AG04450 (cell line): Measurements from ENCODE around the gene TEKT3. TPM values are rescaled to one million over a fixed set of nuclear protein-coding genes. Genes with fewer than 3 reads are reported as not detected.
A peak's percentile ranks its signal among the peaks of the same experiment; 100 is the strongest.

Source experiments
- CTCF ChIA-PET: fragments of 300-600, 350-600 bp; formaldehyde crosslinking; extraction: SDS; loops from one replicate; lab custom pipeline; 2022; ENCODE audit warnings: antibody characterized with exemption, inconsistent platforms; lab: Charles Lee
- POLR2A ChIA-PET: fragments of 350-600 bp; formaldehyde crosslinking; extraction: SDS; loops from one replicate; lab custom pipeline; 2021; ENCODE audit warnings: antibody characterized with exemption, inconsistent platforms; lab: Yijun Ruan, JAX
- DNase-seq: peaks from one replicate; pipeline ENCODE4 v3.0.0-alpha.2; 2011; ENCODE audit warnings: low read depth, low spot score
- H3K27ac ChIP-seq: one replicate; pipeline ENCODE4 v1.5.1; 2012; ENCODE audit warnings: low read depth, low read length, control low read depth
- H3K27me3 ChIP-seq: one replicate; pipeline ENCODE4 v1.6.0; 2012; ENCODE audit warnings: low read length; ENCODE audit not compliant: control insufficient read depth, insufficient read depth
- H3K4me3 ChIP-seq: 2 replicates; pipeline ENCODE4 v1.5.1; 2011; ENCODE audit warnings: mild to moderate bottlenecking, low read depth, low read length, control low read depth
- H3K9me3 ChIP-seq: 2 replicates; pipeline ENCODE4 v1.5.1; 2012; ENCODE audit warnings: low read length; ENCODE audit not compliant: control insufficient read depth, insufficient read depth
- polyA plus RNA-seq: library from polyadenylated mRNA; depleted of rRNA; stranded (reverse); fragments of >200 nt; gene quantifications from 2 replicates; pipeline ENCODE4 v1.2.3, GENCODE V29; 2011
- TF ChIP-seq, protein P1 (sequence below): IDR thresholded peaks from 2 replicates; pipeline ENCODE4 v1.5.1; 2011; ENCODE audit warnings: low read depth, low read length, control low read depth, inconsistent platforms

Gene TEKT3
- polyA plus RNA-seq, 1 experiment, result 0.69 TPM

DNA sequence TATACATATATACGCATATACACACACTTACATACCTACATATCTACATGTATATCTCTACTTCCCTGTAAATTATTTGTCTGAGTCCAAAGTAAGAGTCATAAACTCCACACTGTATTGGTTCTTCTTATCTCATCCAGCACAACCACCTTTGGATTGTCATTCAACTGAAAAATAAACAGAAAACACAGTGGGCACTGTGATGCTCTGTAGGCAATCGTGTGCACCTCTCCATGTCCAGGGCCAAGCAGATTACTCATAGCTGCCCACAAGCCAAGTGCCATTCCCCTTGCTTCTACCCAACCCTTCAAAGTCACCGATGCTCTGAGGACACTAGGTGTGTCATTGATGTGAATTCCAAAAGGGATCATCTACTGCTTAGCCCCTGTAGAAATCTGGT lies 12.9 kb upstream of the TEKT3 start:
- Histone ChIP-seq H3K27me3 (no peaks in the 10 kb centered on the region), H3K27ac (no peak overlapping the region), H3K4me3 (no peak overlapping the region), H3K9me3 (peaks cover 9% of the 10 kb centered on the region; the same call in 1 of the 2 replicates)
- ChIA-PET POLR2A (no interaction called here), CTCF (interaction anchor here (2.1 kb wide), 1 partner anchor 149 kb away, joined by 10 read pairs; no protein-coding TSS in a partner anchor)
- no peak for DNase-seq
- TF ChIP-seq, protein P1, sequence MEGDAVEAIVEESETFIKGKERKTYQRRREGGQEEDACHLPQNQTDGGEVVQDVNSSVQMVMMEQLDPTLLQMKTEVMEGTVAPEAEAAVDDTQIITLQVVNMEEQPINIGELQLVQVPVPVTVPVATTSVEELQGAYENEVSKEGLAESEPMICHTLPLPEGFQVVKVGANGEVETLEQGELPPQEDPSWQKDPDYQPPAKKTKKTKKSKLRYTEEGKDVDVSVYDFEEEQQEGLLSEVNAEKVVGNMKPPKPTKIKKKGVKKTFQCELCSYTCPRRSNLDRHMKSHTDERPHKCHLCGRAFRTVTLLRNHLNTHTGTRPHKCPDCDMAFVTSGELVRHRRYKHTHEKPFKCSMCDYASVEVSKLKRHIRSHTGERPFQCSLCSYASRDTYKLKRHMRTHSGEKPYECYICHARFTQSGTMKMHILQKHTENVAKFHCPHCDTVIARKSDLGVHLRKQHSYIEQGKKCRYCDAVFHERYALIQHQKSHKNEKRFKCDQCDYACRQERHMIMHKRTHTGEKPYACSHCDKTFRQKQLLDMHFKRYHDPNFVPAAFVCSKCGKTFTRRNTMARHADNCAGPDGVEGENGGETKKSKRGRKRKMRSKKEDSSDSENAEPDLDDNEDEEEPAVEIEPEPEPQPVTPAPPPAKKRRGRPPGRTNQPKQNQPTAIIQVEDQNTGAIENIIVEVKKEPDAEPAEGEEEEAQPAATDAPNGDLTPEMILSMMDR, result no peak

DNA sequence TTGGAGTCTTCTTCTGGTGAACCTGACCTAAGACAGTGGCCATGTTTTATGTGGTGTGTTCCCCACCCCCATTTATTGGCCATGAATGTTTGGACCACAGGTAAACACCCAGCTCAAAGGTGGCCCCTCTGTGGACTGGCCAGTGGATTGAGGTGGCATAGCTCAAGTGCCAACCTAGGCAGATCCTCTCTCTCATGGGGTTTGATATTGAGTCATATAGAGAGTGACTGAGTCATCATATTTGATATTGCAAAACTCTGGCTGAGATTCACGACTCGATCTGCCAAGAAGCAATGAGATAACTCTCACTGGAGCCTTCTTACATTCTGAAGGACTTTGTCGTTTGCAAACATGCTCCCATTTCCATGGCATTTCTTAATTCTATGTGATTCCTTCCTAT lies 10.5 kb upstream of the TEKT3 start:
- H3K9me3 ChIP-seq, result peaks cover 9% of the 10 kb centered on the region; the same call in 1 of the 2 replicates
- H3K4me3 ChIP-seq, result no peak overlapping the region
- CTCF ChIA-PET, result interaction anchor here (1.2 to 2.1 kb wide), 3 partner anchors 89 to 151 kb away, joined by 3 to 10 read pairs (median 4); no protein-coding TSS in a partner anchor
- H3K27me3 ChIP-seq, result no peaks in the 10 kb centered on the region
- TF ChIP-seq, protein P1, result no peak
- POLR2A ChIA-PET, result no interaction called here
- peak; percentile 39 for DNase-seq
- H3K27ac ChIP-seq, result no peak overlapping the region

DNA sequence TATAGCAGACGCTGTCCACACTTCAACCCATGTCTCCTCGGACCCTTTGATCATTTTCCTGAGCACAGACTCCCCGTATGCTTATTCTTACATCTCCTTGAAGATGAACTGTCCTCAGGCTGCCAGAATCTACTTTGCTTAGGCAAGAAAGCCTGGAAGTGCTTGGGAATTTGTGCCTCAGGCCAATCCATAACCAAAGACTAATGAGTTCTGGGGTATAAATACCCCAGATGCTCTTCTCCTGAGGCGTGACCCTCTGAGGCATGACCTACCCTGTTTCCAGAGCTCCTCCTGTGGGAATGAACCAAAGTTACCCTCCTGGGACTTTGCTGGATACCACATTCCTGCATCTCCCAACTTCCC lies 10.1 kb upstream of the TEKT3 start:
- CTCF ChIA-PET, result interaction anchor here (1.2 to 2.5 kb wide), 2 partner anchors 88 to 151 kb away, joined by 4 to 9 read pairs; no protein-coding TSS in a partner anchor
- no peak for DNase-seq

DNA sequence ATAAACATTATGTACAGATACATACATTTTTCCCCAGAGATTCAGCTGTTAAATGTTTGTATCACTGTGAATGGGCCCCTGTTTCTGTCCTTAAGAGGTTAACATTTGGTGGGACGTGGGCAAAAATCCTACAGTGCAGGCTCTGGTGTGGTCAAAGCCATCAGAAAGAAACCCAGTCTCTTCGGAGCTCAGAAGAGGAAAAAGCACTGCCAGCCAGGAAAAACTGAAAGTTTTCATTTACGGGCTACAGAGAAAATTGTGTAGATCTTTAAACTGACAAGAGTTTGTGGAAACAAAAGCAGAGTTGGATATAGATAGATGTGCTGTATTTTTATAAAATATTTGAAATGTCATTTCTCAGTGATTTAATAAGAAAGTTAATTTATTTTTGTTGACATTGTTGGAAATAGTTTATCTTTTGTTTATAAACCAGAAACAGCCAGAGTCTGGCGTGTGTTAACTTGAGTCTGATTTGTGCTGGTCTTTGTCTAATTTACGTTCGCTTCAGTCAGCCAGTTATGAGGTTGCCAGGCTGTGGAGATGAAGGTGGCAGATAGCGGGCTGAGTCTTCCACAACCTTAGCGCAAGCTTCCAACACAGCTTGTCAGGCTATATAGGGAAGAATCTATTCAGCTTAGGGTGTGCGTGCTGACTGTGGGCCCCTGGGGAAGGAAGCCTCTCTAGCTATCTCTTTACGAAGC lies 9.5 kb upstream of the TEKT3 start:
- CTCF ChIA-PET, result interaction anchor here (1.2 to 2.5 kb wide), 2 partner anchors 88 to 152 kb away, joined by 4 to 9 read pairs; no protein-coding TSS in a partner anchor
- no peak overlapping the region for H3K4me3 ChIP-seq
- POLR2A ChIA-PET, result no interaction called here
- no peak overlapping the region for H3K27ac ChIP-seq
- TF ChIP-seq, protein P1, result no peak
- H3K27me3 ChIP-seq, result no peaks in the 10 kb centered on the region
- H3K9me3 ChIP-seq, result peaks cover 9% of the 10 kb centered on the region; the same call in 1 of the 2 replicates
- no peak for DNase-seq

More for the DNA sequence above, 10.1 kb upstream of the TEKT3 start:
- TF ChIP-seq, protein P1, result no peak
- H3K4me3 ChIP-seq, result no peak overlapping the region
- H3K9me3 ChIP-seq, result peaks cover 9% of the 10 kb centered on the region; the same call in 1 of the 2 replicates
- POLR2A ChIA-PET, result no interaction called here
- no peak overlapping the region for H3K27ac ChIP-seq
- no peaks in the 10 kb centered on the region for H3K27me3 ChIP-seq

DNA sequence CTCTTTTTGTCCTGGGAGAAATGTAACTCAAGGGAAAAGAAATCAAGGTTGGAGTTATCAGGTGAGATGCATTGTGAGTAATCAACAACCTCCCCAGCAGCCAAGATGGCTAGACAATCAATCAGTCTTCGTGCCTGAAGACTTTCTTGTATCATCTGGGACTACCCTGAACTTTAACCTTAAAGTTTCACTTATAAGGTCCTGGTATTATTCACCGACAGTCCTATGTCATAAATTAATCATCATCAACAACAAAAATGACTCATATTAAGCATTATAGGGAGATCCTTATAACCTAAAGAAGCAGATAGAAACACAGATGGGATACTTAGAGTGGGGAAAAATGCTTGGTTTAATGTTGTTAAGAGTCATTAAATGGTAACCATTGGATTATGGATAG lies 7.7 kb upstream of the TEKT3 start:
- no peaks in the 10 kb centered on the region for H3K9me3 ChIP-seq
- H3K27me3 ChIP-seq, result no peaks in the 10 kb centered on the region
- ChIA-PET CTCF (interaction anchor here (1.2 to 2.5 kb wide), 2 partner anchors 91 to 154 kb away, joined by 4 to 9 read pairs; no protein-coding TSS in a partner anchor), POLR2A (no interaction called here)
- DNase-seq, result no peak
- H3K27ac ChIP-seq, result no peak overlapping the region
- no peak overlapping the region for H3K4me3 ChIP-seq
- TF ChIP-seq, protein P1, result no peak
